Mesendoderm (in vitro differentiated cells): ENCODE measurements around the gene CNIH2.
"Not testable (repeated sequence)": the region's sequence is repeated elsewhere in the genome, so short reads cannot be mapped to it uniquely, and the experiment has no call there.

Source experiments
- DNase-seq: peaks from one replicate; pipeline ENCODE4 v3.0.0; 2013
- H2AK5ac ChIP-seq: 2 replicates; pipeline ENCODE4 v1.6.1; 2013; ENCODE audit warnings: low read length, inconsistent platforms
- H2BK120ac ChIP-seq: 2 replicates; pipeline ENCODE4 v1.6.1; 2013; ENCODE audit warnings: low read depth, mild to moderate bottlenecking, low read length, moderate library complexity, mixed read lengths
- H2BK15ac ChIP-seq: replicated peaks from 2 replicates; pipeline ENCODE4 v1.6.1; 2013; ENCODE audit warnings: low read depth, mild to moderate bottlenecking, moderate library complexity
- H2BK5ac ChIP-seq: 2 replicates; pipeline ENCODE4 v1.6.1; 2013; ENCODE audit warnings: low read length, inconsistent platforms
- H3K18ac ChIP-seq: 2 replicates; pipeline ENCODE4 v1.6.1; 2013; ENCODE audit warnings: mild to moderate bottlenecking, low read length, mixed read lengths
- H3K23ac ChIP-seq: one replicate; pipeline ENCODE4 v1.6.1; 2013; ENCODE audit warnings: low read length
- H3K27ac ChIP-seq: 2 replicates; pipeline ENCODE4 v1.5.1; 2013; ENCODE audit warnings: low read depth, mild to moderate bottlenecking, inconsistent platforms, low read length, moderate library complexity
- H3K27me3 ChIP-seq: 2 replicates; pipeline ENCODE4 v1.6.1; 2013; ENCODE audit warnings: low read length, control low read depth, mild to moderate bottlenecking, inconsistent platforms; ENCODE audit not compliant: insufficient read depth, poor library complexity
- H3K36me3 ChIP-seq: 2 replicates; pipeline ENCODE4 v1.6.1; 2013; ENCODE audit warnings: low read length, inconsistent platforms; ENCODE audit not compliant: control insufficient read depth, insufficient read depth
- H3K4ac ChIP-seq: one replicate; pipeline ENCODE4 v1.6.1; 2013; ENCODE audit warnings: low read depth, mild to moderate bottlenecking, low read length, moderate library complexity
- H3K4me1 ChIP-seq: 2 replicates; pipeline ENCODE4 v1.6.1; 2013; ENCODE audit warnings: low read depth, low read length, inconsistent platforms; ENCODE audit not compliant: control insufficient read depth
- H3K4me2 ChIP-seq: 2 replicates; pipeline ENCODE4 v1.6.1; 2013; ENCODE audit warnings: low read length
- H3K4me3 ChIP-seq: 2 replicates; pipeline ENCODE4 v1.5.1; 2013; ENCODE audit warnings: mild to moderate bottlenecking, low read length
- H3K56ac ChIP-seq: one replicate; pipeline ENCODE4 v1.6.1; 2013; ENCODE audit warnings: low read length
- H3K79me1 ChIP-seq: 2 replicates; pipeline ENCODE4 v1.6.1; 2013; ENCODE audit warnings: low read length, inconsistent platforms
- H3K79me2 ChIP-seq: 2 replicates; pipeline ENCODE4 v1.6.1; 2013; ENCODE audit warnings: mild to moderate bottlenecking, low read length; ENCODE audit not compliant: control insufficient read depth, insufficient read depth
- H3K9ac ChIP-seq: 2 replicates; pipeline ENCODE4 v1.6.1; 2013; ENCODE audit warnings: low read length, inconsistent platforms
- H4K5ac ChIP-seq: one replicate; pipeline ENCODE4 v1.6.1; 2013; ENCODE audit warnings: low read length
- H4K8ac ChIP-seq: one replicate; pipeline ENCODE4 v1.6.1; 2013; ENCODE audit warnings: low read depth, mild to moderate bottlenecking, control low read depth, low read length, moderate library complexity
- WGBS: extraction: QIAGEN DNeasy Blood & Tissue Kit; methylation state at CpG from one replicate; pipeline ENCODE4 v1.1.7; 2013; ENCODE audit warnings: low lambda C conversion rate, missing lambda C conversion rate; ENCODE audit not compliant: insufficient coverage; ENCODE audit errors: extremely low coverage; 5-methylcytosine and 5-hydroxymethylcytosine counted together

CNIH2 gene

GRCh38 chr11:66320748-66321147 is 42.8 kb downstream of the CNIH2 start:
- not testable (repeated sequence) for H3K9ac ChIP-seq, H2BK120ac ChIP-seq, H3K23ac ChIP-seq, H3K4me3 ChIP-seq, H3K4me2 ChIP-seq, H4K8ac ChIP-seq, H3K18ac ChIP-seq, H3K27me3 ChIP-seq, H3K27ac ChIP-seq, H3K36me3 ChIP-seq, H3K79me2 ChIP-seq, H2BK15ac ChIP-seq, H2BK5ac ChIP-seq, H2AK5ac ChIP-seq, H3K56ac ChIP-seq, H3K79me1 ChIP-seq, H4K5ac ChIP-seq, DNase-seq, H3K4ac ChIP-seq
- peaks cover 13% of the 10 kb centered on the region for H3K4me1 ChIP-seq
- WGBS, result no CpG with 5 or more reads among the region's 6 CpGs

GRCh38 chr11:66321606-66322005 is 43.6 kb downstream of the CNIH2 start:
- no peaks in the 10 kb centered on the region for H3K36me3 ChIP-seq
- no peak overlapping the region for H2BK15ac ChIP-seq
- no peak overlapping the region for H2BK120ac ChIP-seq
- no peak overlapping the region for H2BK5ac ChIP-seq
- no peaks in the 10 kb centered on the region for H3K79me2 ChIP-seq
- no peak overlapping the region for H3K4me2 ChIP-seq
- no peak overlapping the region for H3K9ac ChIP-seq
- no peak for DNase-seq
- H2AK5ac ChIP-seq, result no peak overlapping the region
- H3K4me3 ChIP-seq, result no peak overlapping the region
- H3K56ac ChIP-seq, result no peak overlapping the region
- no peak overlapping the region for H4K5ac ChIP-seq
- H3K79me1 ChIP-seq, result no peaks in the 10 kb centered on the region
- no peaks in the 10 kb centered on the region for H3K27me3 ChIP-seq
- H3K4me1 ChIP-seq, result peaks cover 13% of the 10 kb centered on the region
- H3K23ac ChIP-seq, result no peak overlapping the region
- H3K27ac ChIP-seq, result no peak overlapping the region
- no CpG with 5 or more reads among the region's 4 CpGs for WGBS
- no peak overlapping the region for H4K8ac ChIP-seq
- H3K18ac ChIP-seq, result no peak overlapping the region
- H3K4ac ChIP-seq, result no peak overlapping the region

- WGBS, result no CpG with 5 or more reads among the region's 11 CpGs
- Histone ChIP-seq H3K4ac (no peak overlapping the region), H3K4me3 (no peak overlapping the region), H2BK120ac (no peak overlapping the region), H3K4me1 (peaks cover 10% of the 10 kb centered on the region), H3K36me3 (no peaks in the 10 kb centered on the region), H2BK5ac (no peak overlapping the region), H3K79me2 (no peaks in the 10 kb centered on the region), H3K56ac (no peak overlapping the region), H3K18ac (no peak overlapping the region), H3K9ac (no peak overlapping the region), H4K5ac (no peak overlapping the region), H2BK15ac (no peak overlapping the region), H3K27me3 (no peaks in the 10 kb centered on the region), H3K27ac (no peak overlapping the region), H4K8ac (no peak overlapping the region), H3K79me1 (no peaks in the 10 kb centered on the region), H3K23ac (no peak overlapping the region), H2AK5ac (no peak overlapping the region), H3K4me2 (no peak overlapping the region)
- DNase-seq, result no peak
Observed at GRCh38 chr11:66322732-66323427, 44.9 kb downstream of the CNIH2 start.

- Histone ChIP-seq H3K79me2 (no peaks in the 10 kb centered on the region), H3K27ac (no peak overlapping the region), H4K5ac (no peak overlapping the region), H3K4me2 (no peak overlapping the region), H3K18ac (no peak overlapping the region), H3K23ac (no peak overlapping the region), H3K36me3 (no peaks in the 10 kb centered on the region), H2BK5ac (no peak overlapping the region), H2BK120ac (no peak overlapping the region), H4K8ac (no peak overlapping the region), H3K56ac (no peak overlapping the region), H3K4me3 (no peak overlapping the region), H3K79me1 (no peaks in the 10 kb centered on the region), H3K4me1 (peaks cover 7% of the 10 kb centered on the region), H2BK15ac (no peak overlapping the region), H3K9ac (no peak overlapping the region), H2AK5ac (no peak overlapping the region), H3K27me3 (no peaks in the 10 kb centered on the region), H3K4ac (no peak overlapping the region)
- DNase-seq, result no peak
- WGBS, result no CpG with 5 or more reads among the region's 1 CpG
Observed at GRCh38 chr11:66323684-66324083, 45.7 kb downstream of the CNIH2 start.

GRCh38 chr11:66324664-66325063 is 46.7 kb downstream of the CNIH2 start:
- peak; percentile 53 for DNase-seq

GRCh38 chr11:66325263-66325671 is 47.3 kb downstream of the CNIH2 start:
- no peak overlapping the region for H3K4ac ChIP-seq
- no CpG with 5 or more reads among the region's 8 CpGs for WGBS

More at GRCh38 chr11:66324664-66325063, 46.7 kb downstream of the CNIH2 start:
- Histone ChIP-seq H3K23ac (no peak overlapping the region), H3K9ac (no peak overlapping the region), H3K4me2 (no peak overlapping the region), H3K4me3 (no peak overlapping the region), H3K18ac (no peak overlapping the region), H3K79me1 (no peaks in the 10 kb centered on the region), H3K4me1 (peaks cover 8% of the 10 kb centered on the region), H2BK5ac (no peak overlapping the region), H2AK5ac (no peak overlapping the region), H2BK15ac (no peak overlapping the region), H3K27ac (no peak overlapping the region), H3K27me3 (no peaks in the 10 kb centered on the region), H4K8ac (no peak overlapping the region), H3K79me2 (no peaks in the 10 kb centered on the region), H2BK120ac (no peak overlapping the region), H3K56ac (peak overlapping the region; percentile 52), H3K4ac (no peak overlapping the region), H4K5ac (no peak overlapping the region), H3K36me3 (no peaks in the 10 kb centered on the region)
- no CpG with 5 or more reads among the region's 10 CpGs for WGBS

More at GRCh38 chr11:66325263-66325671, 47.3 kb downstream of the CNIH2 start:
- Histone ChIP-seq H2BK5ac (no peak overlapping the region), H3K23ac (no peak overlapping the region), H3K79me2 (no peaks in the 10 kb centered on the region), H2AK5ac (no peak overlapping the region), H3K27ac (no peak overlapping the region), H3K27me3 (no peaks in the 10 kb centered on the region), H3K4me3 (no peak overlapping the region), H3K18ac (no peak overlapping the region), H3K4me1 (peaks cover 8% of the 10 kb centered on the region), H3K56ac (peak overlapping the region; percentile 44), H3K9ac (no peak overlapping the region), H4K8ac (no peak overlapping the region), H3K79me1 (no peaks in the 10 kb centered on the region), H3K36me3 (no peaks in the 10 kb centered on the region), H2BK120ac (no peak overlapping the region), H2BK15ac (no peak overlapping the region), H4K5ac (no peak overlapping the region), H3K4me2 (no peak overlapping the region)
- no peak for DNase-seq
